ENCODE results near the gene WDR35.

Gene WDR35

GRCh38 chr2:20025065-20025786 lies 35.3 kb upstream of the WDR35 start:
- no peak for TF ChIP-seq PAX5 (IDR thresholded peaks at IDR 0.05; ENCODE audit: insufficient read depth, low read length, severe bottlenecking)
- DNase-seq (ENCODE audit: insufficient read length, low spot score), result no peak
- FAIRE-seq, result no peak

DNA sequence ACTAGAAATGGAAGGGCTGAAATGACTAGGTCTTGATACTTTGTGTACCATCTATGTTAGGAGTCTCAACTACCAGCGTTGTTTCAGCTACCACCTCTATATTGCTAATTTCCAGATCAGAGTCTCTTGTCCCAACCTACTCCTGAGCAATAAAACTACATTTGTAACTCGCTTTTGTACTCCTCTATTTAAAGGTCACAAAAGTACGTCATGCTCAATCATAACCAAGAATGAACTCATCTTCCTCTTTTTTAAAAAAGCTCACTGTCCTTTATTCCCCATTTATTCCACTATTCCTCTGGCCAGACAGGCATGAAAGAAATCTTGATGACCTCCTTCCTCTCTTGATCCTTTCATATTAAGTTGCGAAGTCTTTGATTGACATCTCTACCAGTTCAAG lies 33.8 kb upstream of the WDR35 start:
- FAIRE-seq (no peak), DNase-seq (ENCODE audit: insufficient read length, low spot score) (no peak)
- TF ChIP-seq POU2F2 (IDR thresholded peaks at IDR 0.05; ENCODE audit: low read depth, low read length), result no peak
- no peak for TF ChIP-seq SPI1 (IDR thresholded peaks at IDR 0.05; ENCODE audit: low read depth, low read length)
- no peak for TF ChIP-seq POLR2AphosphoS5 (IDR thresholded peaks at IDR 0.05; ENCODE audit: low read depth, low read length)
- no peak for TF ChIP-seq POLR2A (IDR thresholded peaks at IDR 0.05; ENCODE audit: low read depth, low read length)
- no peak for TF ChIP-seq TAF1 (IDR thresholded peaks at IDR 0.05; ENCODE audit: low read depth, low read length)
- TF ChIP-seq PAX5 (IDR thresholded peaks at IDR 0.05; ENCODE audit: insufficient read depth, low read length, severe bottlenecking), result no peak

- FAIRE-seq (no peak), DNase-seq (ENCODE audit: insufficient read length, low spot score) (no peak)
- TF ChIP-seq SPI1 (IDR thresholded peaks at IDR 0.05; ENCODE audit: low read depth, low read length) (no peak), POLR2AphosphoS5 (IDR thresholded peaks at IDR 0.05; ENCODE audit: low read depth, low read length) (no peak), TAF1 (IDR thresholded peaks at IDR 0.05; ENCODE audit: low read depth, low read length) (no peak), POU2F2 (IDR thresholded peaks at IDR 0.05; ENCODE audit: low read depth, low read length) (no peak), PAX5 (IDR thresholded peaks at IDR 0.05; ENCODE audit: insufficient read depth, low read length, severe bottlenecking) (no peak), POLR2A (IDR thresholded peaks at IDR 0.05; ENCODE audit: low read depth, low read length) (no peak)
Observed at GRCh38 chr2:20021405-20022009, 31.6 kb upstream of the WDR35 start.

DNA sequence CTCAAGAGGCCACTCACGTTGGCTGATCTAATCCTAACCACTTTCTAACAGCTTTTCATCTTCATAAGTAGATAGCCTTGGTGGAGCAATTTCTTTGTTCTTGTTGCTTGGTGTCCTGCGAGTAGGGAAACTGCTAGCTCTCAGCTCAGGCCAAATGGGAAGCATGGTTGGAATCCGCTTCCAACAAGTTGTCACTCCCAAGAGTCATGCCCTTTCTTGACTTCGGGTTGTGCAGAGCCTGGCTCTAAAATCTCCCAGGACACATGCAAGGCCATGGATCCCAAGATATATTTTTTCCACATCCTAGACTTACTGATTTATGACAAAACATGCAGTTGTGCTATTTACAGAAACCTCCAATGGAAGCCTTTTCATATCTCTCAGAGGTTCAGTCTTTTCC lies 29.8 kb upstream of the WDR35 start:
- FAIRE-seq, result no peak
- no peak for DNase-seq (ENCODE audit: insufficient read length, low spot score)
- TF ChIP-seq TAF1 (IDR thresholded peaks at IDR 0.05; ENCODE audit: low read depth, low read length), result no peak
- no peak for TF ChIP-seq POLR2AphosphoS5 (IDR thresholded peaks at IDR 0.05; ENCODE audit: low read depth, low read length)
- TF ChIP-seq SPI1 (IDR thresholded peaks at IDR 0.05; ENCODE audit: low read depth, low read length), result no peak
- no peak for TF ChIP-seq PAX5 (IDR thresholded peaks at IDR 0.05; ENCODE audit: insufficient read depth, low read length, severe bottlenecking)
- TF ChIP-seq POLR2A (IDR thresholded peaks at IDR 0.05; ENCODE audit: low read depth, low read length), result no peak
- TF ChIP-seq POU2F2 (IDR thresholded peaks at IDR 0.05; ENCODE audit: low read depth, low read length), result no peak

DNA sequence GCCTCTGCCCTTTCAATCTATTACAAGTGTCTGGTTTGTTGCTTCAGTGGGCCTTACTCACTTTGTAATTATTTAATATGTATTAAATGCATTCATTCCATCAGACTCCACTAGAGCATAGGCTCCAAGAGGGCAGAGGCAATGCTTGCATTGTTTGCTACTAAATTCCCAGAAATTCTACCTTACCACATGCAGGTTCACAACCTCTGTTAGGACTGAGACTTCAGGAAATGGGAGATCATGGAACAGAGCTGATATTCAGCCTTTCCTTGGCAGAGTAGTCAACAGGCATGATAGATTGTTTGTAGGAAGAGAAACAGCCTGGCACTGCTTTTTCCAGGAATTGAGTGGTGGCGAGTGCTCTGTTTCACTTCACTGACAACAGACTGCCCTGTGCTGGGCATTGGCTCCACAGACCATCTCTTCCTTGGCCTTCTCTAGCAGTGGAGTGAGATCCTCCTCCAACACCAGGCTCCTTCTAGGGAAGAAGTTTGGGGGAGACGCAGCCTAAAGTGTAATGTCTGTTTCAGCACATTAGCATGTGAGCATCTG lies 28.8 kb upstream of the WDR35 start:
- FAIRE-seq, result no peak
- DNase-seq (ENCODE audit: insufficient read length, low spot score), result no peak
- TF ChIP-seq POLR2A (IDR thresholded peaks at IDR 0.05; ENCODE audit: low read depth, low read length) (no peak), SPI1 (IDR thresholded peaks at IDR 0.05; ENCODE audit: low read depth, low read length) (no peak), PAX5 (IDR thresholded peaks at IDR 0.05; ENCODE audit: insufficient read depth, low read length, severe bottlenecking) (no peak), POU2F2 (IDR thresholded peaks at IDR 0.05; ENCODE audit: low read depth, low read length) (no peak), POLR2AphosphoS5 (IDR thresholded peaks at IDR 0.05; ENCODE audit: low read depth, low read length) (no peak)

- no peak for DNase-seq (ENCODE audit: insufficient read length, low spot score)
- FAIRE-seq, result no peak
- TF ChIP-seq POLR2AphosphoS5 (IDR thresholded peaks at IDR 0.05; ENCODE audit: low read depth, low read length) (no peak), SPI1 (IDR thresholded peaks at IDR 0.05; ENCODE audit: low read depth, low read length) (no peak), POU2F2 (IDR thresholded peaks at IDR 0.05; ENCODE audit: low read depth, low read length) (no peak), TAF1 (IDR thresholded peaks at IDR 0.05; ENCODE audit: low read depth, low read length) (no peak), PAX5 (IDR thresholded peaks at IDR 0.05; ENCODE audit: insufficient read depth, low read length, severe bottlenecking) (no peak), POLR2A (IDR thresholded peaks at IDR 0.05; ENCODE audit: low read depth, low read length) (no peak)
Observed at GRCh38 chr2:20016346-20016745, 26.4 kb upstream of the WDR35 start.

DNA sequence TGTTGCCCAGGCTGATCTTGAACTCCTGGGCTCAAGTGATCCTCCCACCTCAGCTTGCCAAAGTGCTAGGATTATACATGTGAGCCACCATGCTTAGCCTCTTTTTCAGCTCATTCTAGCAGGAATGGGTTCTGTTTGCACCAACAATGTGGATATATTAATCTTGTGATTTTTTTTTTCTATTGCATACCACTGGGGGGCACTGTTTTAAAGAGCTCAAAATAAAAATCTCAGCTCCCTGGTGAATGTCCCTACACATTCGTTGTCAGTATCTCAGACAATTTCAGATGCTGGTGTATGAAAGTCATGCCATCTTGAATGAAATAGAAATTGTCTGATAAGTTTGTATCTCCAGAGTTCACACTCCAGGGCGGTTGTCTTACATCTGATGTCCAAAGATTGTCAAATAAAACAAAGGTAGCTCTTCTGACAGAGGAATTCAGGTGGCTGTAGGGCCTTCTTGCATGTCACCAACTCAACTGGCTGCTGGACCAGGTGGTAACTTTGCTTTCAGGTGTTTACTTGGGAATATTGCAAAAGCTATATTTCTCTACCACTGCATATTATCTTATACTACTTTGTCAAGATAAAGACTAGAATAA lies 25.7 kb upstream of the WDR35 start:
- FAIRE-seq (peak; percentile 47), DNase-seq (ENCODE audit: insufficient read length, low spot score) (peak; percentile 24)
- TF ChIP-seq POU2F2 (IDR thresholded peaks at IDR 0.05; ENCODE audit: low read depth, low read length) (no peak), TAF1 (IDR thresholded peaks at IDR 0.05; ENCODE audit: low read depth, low read length) (no peak), POLR2A (IDR thresholded peaks at IDR 0.05; ENCODE audit: low read depth, low read length) (no peak), PAX5 (IDR thresholded peaks at IDR 0.05; ENCODE audit: insufficient read depth, low read length, severe bottlenecking) (no peak), SPI1 (IDR thresholded peaks at IDR 0.05; ENCODE audit: low read depth, low read length) (no peak), POLR2AphosphoS5 (IDR thresholded peaks at IDR 0.05; ENCODE audit: low read depth, low read length) (no peak)

DNA sequence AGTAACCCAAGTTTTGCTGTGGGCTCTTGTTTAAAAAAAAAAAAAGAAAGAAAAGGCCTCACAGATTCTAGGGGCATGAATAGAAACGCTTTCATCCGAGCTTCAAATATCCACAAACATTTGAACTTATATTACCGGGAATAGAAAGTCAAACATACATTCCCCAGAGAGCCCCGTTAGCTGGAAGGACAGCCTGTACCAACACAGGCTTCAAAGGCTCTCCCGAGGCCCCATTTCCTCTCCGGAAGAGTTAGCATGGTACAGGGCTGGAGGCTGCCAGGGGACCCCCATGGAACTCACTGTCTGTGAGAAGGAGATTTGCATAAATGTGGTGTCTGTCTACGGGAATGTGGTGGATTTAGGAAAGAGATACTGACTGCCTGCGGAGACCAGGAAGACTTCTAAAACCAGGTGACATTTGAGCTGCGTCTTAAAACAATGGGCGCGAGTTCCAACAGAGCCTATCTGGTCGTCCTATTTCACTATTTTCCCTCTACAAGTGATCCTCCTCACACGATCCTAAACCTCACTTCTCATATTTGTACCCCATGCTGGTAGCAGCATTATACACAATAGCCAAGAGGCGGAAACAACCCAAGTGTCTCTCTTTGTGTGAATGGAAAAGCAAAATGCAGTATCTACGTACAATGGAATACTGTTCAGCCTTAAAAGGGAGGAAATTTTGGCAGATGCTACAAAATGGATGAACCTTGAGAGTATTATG lies 23.4 kb upstream of the WDR35 start:
- FAIRE-seq (no peak), DNase-seq (ENCODE audit: insufficient read length, low spot score) (no peak)
- TF ChIP-seq SPI1 (IDR thresholded peaks at IDR 0.05; ENCODE audit: low read depth, low read length), result no peak
- no peak for TF ChIP-seq TAF1 (IDR thresholded peaks at IDR 0.05; ENCODE audit: low read depth, low read length)
- TF ChIP-seq POU2F2 (IDR thresholded peaks at IDR 0.05; ENCODE audit: low read depth, low read length), result no peak
- TF ChIP-seq POLR2A (IDR thresholded peaks at IDR 0.05; ENCODE audit: low read depth, low read length), result no peak
- TF ChIP-seq POLR2AphosphoS5 (IDR thresholded peaks at IDR 0.05; ENCODE audit: low read depth, low read length), result no peak
- TF ChIP-seq PAX5 (IDR thresholded peaks at IDR 0.05; ENCODE audit: insufficient read depth, low read length, severe bottlenecking), result no peak
